Activated naive CD8-positive, alpha-beta T cell treated with anti-CD3 and anti-CD28 coated beads, Interleukin-2, amount 10 ng/mL, durations not matched to agents 7 days and 5 days (primary cell): Measurements from ENCODE around the gene RNF223. TPM values are rescaled to one million over a fixed set of nuclear protein-coding genes. Genes with fewer than 3 reads are reported as not detected.

Source experiments
- ATAC-seq: fragments of 150-1000 bp; cut with Tn5 transposase; one replicate; pipeline ENCODE4 v1.10.0; 2021; ENCODE audit warnings: low read depth, moderate library complexity
- POLR2A ChIA-PET: fragments of 350-600 bp; sonication (Branson Sonifier 250); formaldehyde crosslinking; loops from one replicate; lab custom pipeline; 2021; ENCODE audit warnings: antibody characterized with exemption; lab: Charles Lee
- DNase-seq: peaks from one replicate; pipeline ENCODE4 v3.0.0; 2021
- H3K27ac Mint-ChIP-seq: one replicate; pipeline ENCODE4 v1.8.0; 2022; ENCODE audit warnings: mild to moderate bottlenecking, mixed read lengths
- H3K27me3 Mint-ChIP-seq: one replicate; pipeline ENCODE4 v1.8.0; 2022; ENCODE audit warnings: mild to moderate bottlenecking, moderate library complexity, mixed read lengths
- H3K36me3 Mint-ChIP-seq: one replicate; pipeline ENCODE4 v1.8.0; 2021; ENCODE audit warnings: mild to moderate bottlenecking, mixed read lengths
- H3K4me1 Mint-ChIP-seq: one replicate; pipeline ENCODE4 v1.8.0; 2021; ENCODE audit warnings: mixed read lengths
- H3K4me3 Mint-ChIP-seq: one replicate; pipeline ENCODE4 v1.8.0; 2022; ENCODE audit warnings: mild to moderate bottlenecking, moderate library complexity, mixed read lengths
- H3K9me3 Mint-ChIP-seq: one replicate; pipeline ENCODE4 v1.8.0; 2021; ENCODE audit warnings: mixed read lengths
- total RNA-seq, 2 experiments: library from RNA; stranded (reverse); gene quantifications; one replicate each; pipeline ENCODE4 v1.2.3, GENCODE V29; 2021

Gene RNF223
- total RNA-seq: not detected

DNA sequence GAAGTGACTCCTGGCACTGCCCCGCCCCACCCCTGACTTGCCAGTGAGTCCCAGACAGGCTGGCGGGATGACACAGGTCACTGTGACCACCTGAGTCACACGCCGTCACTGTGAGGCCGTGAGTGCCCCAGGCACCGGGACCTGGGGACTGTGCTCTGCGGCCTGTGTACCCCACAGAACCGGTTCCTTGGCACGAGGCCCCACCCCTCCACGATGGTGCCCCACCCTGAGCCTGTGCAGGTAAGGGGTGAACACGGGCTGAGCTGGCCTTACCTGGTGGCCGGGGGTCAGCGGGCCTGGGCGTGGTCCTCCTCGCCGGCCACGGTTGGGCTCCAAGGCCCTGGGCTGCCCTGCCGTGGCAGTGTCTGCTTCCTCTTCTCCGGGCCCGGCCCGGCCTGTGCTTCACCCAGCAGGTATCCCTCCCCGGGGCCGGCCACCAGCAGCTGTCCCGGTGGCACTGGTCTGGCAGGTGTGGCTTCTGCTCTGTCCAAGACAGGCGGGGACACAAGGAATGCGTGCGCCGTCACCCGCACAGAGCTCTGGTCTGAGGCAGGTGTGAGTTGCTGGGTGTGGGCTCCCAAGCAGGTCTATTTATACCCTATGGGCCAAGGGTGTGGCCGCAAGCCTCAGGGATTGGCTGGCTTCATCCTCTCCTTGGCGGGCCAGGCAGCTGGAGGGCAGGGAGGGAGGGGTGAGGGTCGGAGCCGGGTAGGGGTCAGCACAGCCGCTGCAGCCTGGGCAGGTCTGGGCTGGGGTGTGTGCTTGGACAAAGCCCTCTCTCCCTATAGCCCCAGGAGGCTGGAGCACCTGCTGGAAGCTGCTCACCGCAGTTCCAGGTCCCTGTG lies at the start of gene RNF223:
RNF223 (minus strand) TSS at position 564 of the 845 bp plus-strand sequence. CDS start 1,740 bp downstream, outside the sequence.
- POLR2A ChIA-PET: interaction anchor here (1.1 kb wide), 1 partner anchor 10 kb away, joined by 3 read pairs; no protein-coding TSS in a partner anchor
- no peaks in the 10 kb centered on the region for H3K9me3 Mint-ChIP-seq
- no peak within 1 kb of the TSS for H3K4me3 Mint-ChIP-seq
- H3K27ac Mint-ChIP-seq: no peak within 1 kb of the TSS
- no peak for ATAC-seq
- no peaks in the 10 kb centered on the region for H3K36me3 Mint-ChIP-seq
- no peaks in the 10 kb centered on the region for H3K27me3 Mint-ChIP-seq
- no peaks in the 10 kb centered on the region for H3K4me1 Mint-ChIP-seq
- DNase-seq: no peak

DNA sequence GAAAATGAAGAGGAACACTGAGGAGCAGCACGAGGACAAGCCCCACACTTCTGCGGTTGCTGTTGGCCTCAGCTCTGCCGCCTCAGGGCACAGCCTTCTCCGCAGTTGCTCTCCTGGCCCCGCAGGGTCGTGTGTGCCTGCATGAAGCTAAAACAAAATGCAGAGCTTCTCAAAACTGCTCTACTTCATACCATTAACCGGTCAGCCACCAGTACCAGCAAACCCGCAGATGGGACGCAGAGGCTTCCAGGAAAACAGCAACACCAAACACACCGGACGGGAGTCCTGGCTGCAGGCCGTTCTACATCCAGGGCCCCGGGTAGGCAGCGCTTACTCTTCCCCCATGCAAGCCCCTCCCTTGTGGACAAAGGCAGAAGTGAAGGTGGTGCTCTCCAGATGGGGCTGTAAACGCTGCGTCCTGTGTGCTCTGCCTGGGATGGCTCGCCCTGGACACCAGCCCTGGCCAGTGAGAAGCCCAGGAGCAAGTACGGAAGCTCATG lies 48.9 kb upstream of the RNF223 start:
- Mint-ChIP-seq H3K27me3 (no peaks in the 10 kb centered on the region), H3K36me3 (no peaks in the 10 kb centered on the region), H3K9me3 (no peaks in the 10 kb centered on the region), H3K4me3 (no peak overlapping the region), H3K27ac (no peak overlapping the region), H3K4me1 (peaks cover 5% of the 10 kb centered on the region)
- ATAC-seq (no peak), DNase-seq (no peak)
- POLR2A ChIA-PET: interaction anchor here (0.6 to 1.9 kb wide), 8 partner anchors 14 to 182 kb away, joined by 3 to 16 read pairs (median 4); no protein-coding TSS in a partner anchor

DNA sequence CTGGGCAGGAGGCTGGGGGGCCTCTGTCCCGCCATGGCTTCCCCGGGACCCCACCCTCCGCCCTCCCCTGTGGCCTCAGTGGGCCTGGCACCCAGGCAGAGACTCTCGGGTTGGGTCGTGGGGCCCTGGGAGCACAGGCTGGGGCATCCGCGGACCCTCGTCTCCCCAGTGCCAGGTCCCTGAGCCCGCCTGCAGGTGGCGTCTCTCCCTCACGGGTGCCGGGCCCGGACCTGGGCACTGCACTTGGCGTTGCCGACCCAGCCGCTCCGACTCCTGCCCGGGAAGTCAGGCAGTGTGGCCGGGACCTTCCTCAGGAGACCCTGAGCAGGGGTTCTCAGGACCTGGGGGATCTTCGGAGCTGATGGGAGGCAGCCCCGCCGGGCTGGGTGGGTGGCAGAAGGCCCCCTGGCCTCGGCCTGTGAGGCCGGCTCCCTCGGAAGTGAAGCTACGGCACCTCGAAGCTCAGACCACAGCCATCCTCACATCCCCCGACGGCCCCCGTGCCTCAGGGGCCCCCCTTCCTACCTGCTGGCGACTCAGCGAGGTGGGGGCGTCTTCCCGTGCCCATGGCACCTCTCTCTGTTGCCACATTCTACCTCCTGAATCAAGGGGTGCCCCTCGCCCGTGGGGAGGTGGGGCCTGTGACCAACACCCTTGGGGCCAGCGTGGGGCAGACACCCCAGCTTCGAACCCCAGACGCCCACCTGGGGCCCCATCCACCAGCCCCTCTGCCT lies 48.1 kb upstream of the RNF223 start:
- DNase-seq: peak; percentile 93
- Mint-ChIP-seq H3K9me3 (no peaks in the 10 kb centered on the region), H3K27ac (no peak overlapping the region), H3K27me3 (no peaks in the 10 kb centered on the region), H3K4me1 (peaks cover 5% of the 10 kb centered on the region), H3K4me3 (peak overlapping the region; percentile 25), H3K36me3 (no peaks in the 10 kb centered on the region)
- peak; percentile 92 for ATAC-seq
- POLR2A ChIA-PET: interaction anchor here (0.6 to 1.9 kb wide), 8 partner anchors 14 to 183 kb away, joined by 3 to 16 read pairs (median 4); no protein-coding TSS in a partner anchor

DNA sequence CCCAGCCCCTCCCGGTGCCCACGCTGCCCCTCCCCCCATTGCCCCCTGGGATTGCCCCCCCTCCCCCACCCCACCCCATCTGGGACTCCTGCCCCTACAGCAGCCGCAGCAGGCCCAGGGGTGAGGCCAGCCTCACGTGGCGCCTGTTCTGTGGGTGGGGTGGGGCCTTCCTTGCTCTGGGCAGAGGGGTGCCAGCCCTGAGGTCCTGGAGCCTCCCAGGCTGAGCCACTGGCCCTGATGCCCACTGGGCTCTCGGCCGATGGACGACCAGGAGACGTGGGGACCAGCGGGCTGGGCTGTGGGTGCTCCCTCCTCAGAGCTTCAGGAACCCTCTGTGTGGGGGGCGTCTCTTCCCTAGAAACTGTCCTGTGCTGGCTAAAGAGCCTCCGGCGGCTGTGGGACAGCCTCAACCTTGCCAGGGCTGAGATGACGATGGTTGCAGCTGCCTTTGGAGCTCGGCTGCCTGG lies 47.5 kb upstream of the RNF223 start:
- H3K4me1 Mint-ChIP-seq: peaks cover 5% of the 10 kb centered on the region
- POLR2A ChIA-PET: interaction anchor here (1.0 to 1.9 kb wide), 5 partner anchors 15 to 184 kb away, joined by 3 to 16 read pairs (median 5); no protein-coding TSS in a partner anchor
- no peak overlapping the region for H3K4me3 Mint-ChIP-seq
- DNase-seq (no peak), ATAC-seq (peak; percentile 19)
- H3K27me3 Mint-ChIP-seq: no peaks in the 10 kb centered on the region
- no peaks in the 10 kb centered on the region for H3K36me3 Mint-ChIP-seq
- no peak overlapping the region for H3K27ac Mint-ChIP-seq
- H3K9me3 Mint-ChIP-seq: no peaks in the 10 kb centered on the region

DNA sequence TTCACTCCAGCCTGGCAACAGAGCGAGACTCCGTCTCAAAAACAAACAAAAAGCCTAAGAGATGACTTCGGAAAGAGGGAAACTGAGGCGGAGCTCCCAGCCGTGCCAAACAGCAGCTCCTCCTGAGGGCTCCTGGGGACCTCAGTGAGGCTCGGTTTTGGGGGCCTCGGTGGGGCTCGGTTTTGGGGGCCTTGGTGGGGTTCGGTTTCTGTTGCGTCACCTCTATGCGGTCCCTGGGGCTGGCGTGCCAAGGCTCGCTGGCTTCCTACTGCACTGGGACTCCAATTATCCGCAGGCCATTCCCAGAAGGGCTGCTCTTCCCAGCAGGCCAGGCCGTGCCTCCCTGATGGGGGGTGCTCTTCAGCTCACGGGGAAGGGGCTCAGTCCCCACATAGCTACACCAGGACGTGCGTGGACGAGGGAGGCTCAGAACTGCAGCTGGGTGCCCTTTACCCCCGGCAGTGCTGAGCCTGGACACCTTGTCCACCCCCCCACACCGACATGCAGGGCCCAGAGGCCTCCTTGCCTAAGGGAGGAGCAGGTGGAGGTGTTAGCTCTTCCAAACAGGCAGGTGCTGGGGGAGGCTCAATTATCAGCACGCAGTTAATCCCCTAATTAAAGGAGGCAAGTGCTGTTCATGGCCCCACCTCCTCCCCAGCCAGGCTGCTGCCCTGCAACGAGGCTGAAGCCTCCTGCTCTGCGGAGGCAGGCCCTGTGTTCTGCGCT lies 46.9 kb upstream of the RNF223 start:
- H3K27me3 Mint-ChIP-seq: no peaks in the 10 kb centered on the region
- no peak overlapping the region for H3K27ac Mint-ChIP-seq
- DNase-seq: no peak
- no peak overlapping the region for H3K4me3 Mint-ChIP-seq
- H3K4me1 Mint-ChIP-seq: peaks cover 5% of the 10 kb centered on the region
- ATAC-seq: no peak
- H3K9me3 Mint-ChIP-seq: no peaks in the 10 kb centered on the region
- POLR2A ChIA-PET: interaction anchor here (0.6 to 1.9 kb wide), 3 partner anchors 130 to 171 kb away, joined by 4 to 16 read pairs (median 5); no protein-coding TSS in a partner anchor
- H3K36me3 Mint-ChIP-seq: no peaks in the 10 kb centered on the region

DNA sequence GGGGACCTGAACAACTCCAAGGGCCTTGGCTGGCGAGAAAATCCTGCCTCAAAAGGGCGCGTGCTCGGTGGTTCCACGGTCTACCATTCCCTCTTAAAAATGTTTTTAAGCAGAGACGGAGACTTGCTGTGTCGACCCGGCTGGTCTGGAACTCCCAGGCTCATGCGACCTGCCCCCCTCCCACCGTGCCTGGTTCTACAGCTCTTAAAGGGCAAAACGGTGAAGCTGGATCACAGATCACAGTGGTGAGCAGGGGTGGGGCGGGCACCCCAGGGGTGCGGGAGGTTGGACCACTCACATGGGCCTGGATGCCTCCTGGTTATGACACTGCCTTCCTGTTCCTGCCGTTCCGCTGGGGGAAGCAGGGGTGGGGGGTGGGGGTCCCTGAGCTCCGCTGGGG lies 46.0 kb upstream of the RNF223 start:
- peak; percentile 28 for DNase-seq
- Mint-ChIP-seq H3K9me3 (no peaks in the 10 kb centered on the region), H3K27ac (no peak overlapping the region)

DNA sequence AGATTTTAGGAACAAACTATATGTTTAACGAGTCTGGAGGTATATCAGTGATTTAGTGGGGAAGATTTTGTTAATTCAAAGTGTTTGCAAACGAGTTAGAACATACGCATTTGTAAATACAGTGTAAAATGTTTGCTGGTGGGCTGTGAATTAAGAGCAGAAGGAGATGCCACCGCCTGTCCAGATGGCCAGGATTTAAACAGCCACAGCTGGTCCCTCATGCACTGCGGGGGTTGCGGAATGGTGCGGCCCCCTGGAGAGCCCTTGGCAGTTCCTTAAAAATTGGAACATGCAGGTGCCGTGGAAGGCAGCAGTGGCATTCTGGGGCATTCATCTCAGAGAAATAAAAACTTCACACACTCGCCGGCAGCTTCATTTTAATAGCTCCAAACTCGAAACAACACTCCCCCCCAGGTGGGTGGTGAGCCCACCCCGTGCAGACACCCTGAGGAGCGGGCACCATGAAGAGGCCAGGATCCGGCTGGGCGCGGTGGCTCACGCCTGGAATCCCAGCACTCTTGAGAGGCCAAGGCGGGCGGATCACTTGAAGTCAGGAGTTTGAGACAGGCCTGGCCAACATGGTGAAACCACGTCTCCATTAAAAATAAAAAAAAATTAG lies 45.3 kb upstream of the RNF223 start:
- Mint-ChIP-seq H3K4me3 (no peak overlapping the region), H3K27me3 (no peaks in the 10 kb centered on the region), H3K36me3 (peaks cover 3% of the 10 kb centered on the region), H3K4me1 (peaks cover 12% of the 10 kb centered on the region), H3K9me3 (no peaks in the 10 kb centered on the region), H3K27ac (no peak overlapping the region)
- DNase-seq (peak; percentile 27), ATAC-seq (no peak)
- POLR2A ChIA-PET: no interaction called here

More for the DNA sequence above, 46.0 kb upstream of the RNF223 start:
- Mint-ChIP-seq H3K36me3 (peaks cover under 1% of the 10 kb centered on the region), H3K4me1 (peaks cover 6% of the 10 kb centered on the region), H3K4me3 (no peak overlapping the region), H3K27me3 (no peaks in the 10 kb centered on the region)
- ATAC-seq: no peak
- POLR2A ChIA-PET: no interaction called here

DNA sequence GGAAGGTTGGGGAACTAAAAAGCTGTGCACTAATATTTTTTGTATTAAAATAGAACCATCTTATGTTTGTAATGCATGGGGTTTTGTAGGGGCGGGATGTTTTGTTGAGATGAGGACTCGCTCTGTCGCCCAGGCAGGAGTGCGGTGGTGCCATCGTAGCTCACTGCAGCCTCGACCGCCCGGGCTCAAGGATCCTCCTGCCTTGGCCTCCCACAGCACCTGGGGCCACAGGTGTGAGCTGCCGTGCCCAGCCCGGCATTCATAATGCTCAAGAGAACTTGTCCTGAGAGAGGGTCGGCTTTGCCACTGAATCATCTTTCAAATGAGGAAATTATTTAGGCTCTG lies 44.7 kb upstream of the RNF223 start:
- POLR2A ChIA-PET: no interaction called here
- H3K4me1 Mint-ChIP-seq: peaks cover 11% of the 10 kb centered on the region
- peaks cover 3% of the 10 kb centered on the region for H3K36me3 Mint-ChIP-seq
- H3K27me3 Mint-ChIP-seq: no peaks in the 10 kb centered on the region
- ATAC-seq: no peak
- H3K9me3 Mint-ChIP-seq: no peaks in the 10 kb centered on the region
- no peak overlapping the region for H3K27ac Mint-ChIP-seq
- peak; percentile 21 for DNase-seq
- H3K4me3 Mint-ChIP-seq: no peak overlapping the region

DNA sequence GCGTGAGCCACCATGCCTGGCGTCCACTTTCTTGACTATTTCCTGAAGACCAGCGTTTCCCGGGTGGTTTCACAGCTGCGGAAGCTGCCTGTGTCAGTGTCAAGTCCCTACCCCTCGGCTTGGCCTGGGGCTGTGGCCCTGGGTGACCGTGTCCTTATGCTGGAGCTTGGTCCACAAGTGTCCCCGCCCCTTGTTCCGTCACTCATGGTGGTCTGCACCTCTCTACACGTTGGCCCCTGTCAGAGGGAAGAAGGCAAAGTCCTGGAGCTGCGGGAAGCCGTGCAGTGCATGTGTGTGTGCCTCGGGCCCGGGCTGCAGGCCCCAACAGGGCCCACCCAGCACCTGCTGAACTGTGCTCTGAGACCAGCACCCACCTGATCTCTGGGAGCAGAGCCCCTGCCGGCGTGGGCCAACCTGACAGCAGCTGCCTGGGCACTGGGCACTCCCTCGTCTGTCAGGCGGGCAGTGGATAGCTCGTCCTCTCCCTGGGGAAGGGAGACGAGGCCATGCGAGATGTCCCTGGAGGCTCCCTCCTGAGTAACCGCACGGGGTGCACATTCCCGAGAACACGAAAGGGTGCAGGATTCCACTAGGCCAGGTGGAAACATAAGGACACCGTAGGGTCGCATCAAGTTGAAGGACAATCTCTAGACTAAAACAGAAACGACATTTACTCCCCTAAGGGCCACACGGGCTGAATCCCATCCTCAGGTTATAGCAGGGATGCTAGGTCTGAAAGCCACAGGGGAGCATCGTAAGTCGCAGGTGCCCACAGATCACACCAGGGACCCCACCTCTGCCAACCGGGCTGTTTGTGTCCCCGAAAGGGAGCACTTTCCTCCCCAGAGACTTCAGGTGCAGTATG lies 44.1 kb upstream of the RNF223 start:
- Mint-ChIP-seq H3K36me3 (peaks cover 8% of the 10 kb centered on the region), H3K9me3 (peaks cover 2% of the 10 kb centered on the region), H3K4me3 (no peak overlapping the region), H3K27ac (no peak overlapping the region), H3K4me1 (peaks cover 7% of the 10 kb centered on the region), H3K27me3 (no peaks in the 10 kb centered on the region)
- ATAC-seq: no peak
- POLR2A ChIA-PET: no interaction called here
- peak; percentile 31 for DNase-seq

DNA sequence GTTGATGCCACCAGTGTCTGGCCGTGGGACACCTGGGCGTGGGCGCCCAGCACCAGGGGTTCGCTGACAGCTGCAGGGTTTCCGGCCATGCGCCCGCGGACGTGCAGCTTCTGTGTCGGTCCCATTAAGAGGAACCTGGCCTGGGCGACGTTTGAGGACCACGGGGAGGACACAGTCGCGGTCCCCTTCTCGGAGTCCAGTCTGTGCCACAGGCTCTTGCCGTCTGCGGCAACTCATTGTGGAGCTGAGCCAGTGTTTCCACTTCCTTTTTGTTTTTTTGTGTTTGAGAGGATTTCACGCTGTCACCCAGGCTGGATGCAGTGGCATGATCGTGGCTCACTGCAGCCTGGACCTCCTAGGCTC lies 43.3 kb upstream of the RNF223 start:
- Mint-ChIP-seq H3K36me3 (peaks cover 15% of the 10 kb centered on the region), H3K27ac (no peak overlapping the region), H3K27me3 (no peaks in the 10 kb centered on the region), H3K4me1 (peaks cover 7% of the 10 kb centered on the region), H3K4me3 (no peak overlapping the region), H3K9me3 (peaks cover 5% of the 10 kb centered on the region)
- POLR2A ChIA-PET: interaction anchor here (2.0 kb wide), 1 partner anchor 114 kb away, joined by 8 read pairs; the partner anchor contains the start of genes B3GALT6 and SDF4
- ATAC-seq (no peak), DNase-seq (peak; percentile 34)

DNA sequence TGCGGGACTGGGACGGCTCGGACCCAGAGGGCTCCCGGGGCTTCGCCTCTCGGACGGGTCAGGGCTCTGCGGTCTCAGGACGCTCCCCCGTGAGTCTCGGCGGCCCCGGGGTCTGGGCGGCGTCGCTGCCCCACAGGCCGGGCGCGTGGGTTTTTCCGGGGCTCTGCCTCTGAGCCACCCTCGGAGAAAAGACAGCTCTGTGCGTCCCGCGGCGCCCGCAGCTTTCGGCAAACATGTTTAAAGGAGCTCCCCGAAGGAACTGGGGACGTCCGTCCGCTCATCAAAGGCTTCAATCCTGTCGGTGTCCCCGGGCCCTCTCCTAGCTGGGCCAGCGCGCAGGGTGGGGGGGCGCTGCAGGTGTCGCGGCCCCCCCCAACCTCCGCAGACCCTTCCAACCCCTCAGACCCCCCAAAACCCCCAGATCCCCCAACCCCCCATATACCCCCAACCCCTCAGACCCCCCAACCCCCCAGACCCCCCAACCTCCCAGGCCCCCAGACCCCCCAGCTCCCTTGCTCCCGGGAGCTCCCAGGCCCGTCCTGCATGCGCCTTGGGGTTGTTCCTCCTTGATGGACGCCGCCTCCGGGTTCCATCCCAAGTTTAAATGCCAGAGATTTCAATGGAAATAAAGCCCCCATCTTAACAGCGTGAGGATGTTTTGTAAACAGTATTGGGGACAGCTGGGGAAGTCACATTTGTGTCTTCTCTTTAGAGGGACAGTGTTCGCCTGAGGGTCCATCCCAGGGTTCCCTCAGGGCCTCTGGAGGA lies 42.8 kb upstream of the RNF223 start:
- H3K27ac Mint-ChIP-seq: no peak overlapping the region
- H3K4me1 Mint-ChIP-seq: peaks cover 7% of the 10 kb centered on the region
- peaks cover 20% of the 10 kb centered on the region for H3K36me3 Mint-ChIP-seq
- DNase-seq (peak; percentile 69), ATAC-seq (peak; percentile 0)
- peaks cover 9% of the 10 kb centered on the region for H3K9me3 Mint-ChIP-seq
- peak overlapping the region; percentile 40 for H3K4me3 Mint-ChIP-seq
- H3K27me3 Mint-ChIP-seq: no peaks in the 10 kb centered on the region
- POLR2A ChIA-PET: interaction anchor here (0.8 to 2.0 kb wide), 4 partner anchors 13 to 188 kb away, joined by 3 to 8 read pairs (median 3); partner anchors contain the start of genes B3GALT6 and SDF4
